GM12872 (cell line): Measurements from ENCODE around the gene IMP3.

Experiments used
- CTCF ChIP-seq: IDR thresholded peaks from 3 replicates; pipeline ENCODE4 v1.5.1; 2011; ENCODE audit warnings: low read depth, mild to moderate bottlenecking, low read length, moderate library complexity; ENCODE audit not compliant: insufficient read depth

Gene IMP3

GRCh38 chr15:75659141-75659771 is 19.2 kb upstream of the IMP3 start:
- no peak for TF ChIP-seq CTCF

GRCh38 chr15:75656813-75657212 is 16.8 kb upstream of the IMP3 start:
- TF ChIP-seq CTCF: no peak

GRCh38 chr15:75656331-75656730 is 16.3 kb upstream of the IMP3 start:
- TF ChIP-seq CTCF: no peak

GRCh38 chr15:75655931-75656330 is 15.9 kb upstream of the IMP3 start:
- no peak for TF ChIP-seq CTCF

- TF ChIP-seq CTCF: no peak
Observed at GRCh38 chr15:75654201-75654907, 14.3 kb upstream of the IMP3 start.

- TF ChIP-seq CTCF: no peak
Observed at GRCh38 chr15:75653347-75653913, 13.4 kb upstream of the IMP3 start.

- TF ChIP-seq CTCF: no peak
Observed at GRCh38 chr15:75651810-75652543, 12.0 kb upstream of the IMP3 start.
